Activated T-cell treated with anti-CD3 and anti-CD28 coated beads for 48 hours (primary cell): Measurements from ENCODE around the gene GAP43.
A peak's percentile ranks its signal among the peaks of the same experiment; 100 is the strongest.

Experiments used
- DNase-seq: peaks from one replicate; pipeline ENCODE4 v3.0.0-alpha.2; 2020; ENCODE audit warnings: low read depth

Gene GAP43

GRCh38 chr3:115662356-115662755 lies 39.0 kb downstream of the GAP43 start:
- no peak for DNase-seq

DNA sequence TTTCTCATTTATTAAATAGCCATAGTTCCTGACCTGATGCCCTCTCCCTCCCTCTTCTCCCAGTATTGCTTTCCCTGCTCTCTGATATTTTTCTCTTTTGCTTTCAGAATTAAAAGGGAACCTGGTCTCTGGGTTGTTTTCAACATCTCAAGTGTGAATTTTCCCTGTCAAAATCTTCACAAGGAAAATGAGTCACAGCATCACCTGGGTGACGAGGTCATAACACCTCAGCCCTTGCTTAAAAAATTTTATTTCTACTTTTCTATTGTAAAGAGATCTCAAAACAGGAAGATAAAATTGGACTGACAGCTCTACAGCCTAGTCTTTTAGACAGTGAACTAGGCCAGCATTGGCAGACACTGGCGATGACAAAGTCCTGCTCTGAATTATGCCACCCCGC lies 40.1 kb downstream of the GAP43 start:
- no peak for DNase-seq

GRCh38 chr3:115666081-115666480 lies 42.8 kb downstream of the GAP43 start:
- DNase-seq: no peak

DNA sequence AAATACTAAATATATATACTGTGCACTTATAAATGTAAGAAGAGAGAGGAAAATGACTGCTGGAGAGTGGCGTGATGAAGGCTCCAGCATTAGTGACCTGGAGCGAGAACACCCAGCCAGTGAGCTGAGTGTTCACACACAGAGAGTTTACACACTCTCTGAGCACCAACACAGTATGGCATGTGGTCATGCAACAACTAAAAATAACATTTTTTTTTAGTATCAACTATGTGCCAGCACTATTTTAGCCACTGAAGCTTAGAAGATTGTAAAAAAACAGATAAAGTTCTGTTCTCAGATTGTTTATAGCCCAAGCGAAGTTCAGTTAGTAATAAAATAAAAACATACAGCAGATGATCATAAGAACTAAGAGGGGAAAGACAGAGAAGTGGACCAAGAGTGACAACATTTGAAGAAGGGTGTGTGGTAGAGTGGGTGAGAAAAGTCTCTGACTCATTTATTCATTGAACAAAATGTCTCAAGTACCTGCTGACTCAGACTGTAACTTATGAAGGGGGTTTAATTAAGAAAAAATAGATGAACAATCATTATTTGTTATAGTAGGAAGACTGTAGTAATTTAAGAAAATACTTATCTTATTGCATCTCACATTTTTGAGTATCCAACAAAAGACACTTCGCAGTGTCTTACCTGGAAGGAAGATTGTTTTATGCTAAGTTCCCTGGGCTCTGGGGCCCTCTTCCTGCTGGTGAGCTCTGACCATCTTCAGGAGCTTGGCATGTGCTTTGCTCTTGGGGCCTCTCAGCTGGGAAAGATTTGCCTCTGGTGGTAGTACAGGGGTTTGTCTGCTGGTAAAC lies 43.8 kb downstream of the GAP43 start:
- DNase-seq: no peak

GRCh38 chr3:115667738-115668065 lies 44.4 kb downstream of the GAP43 start:
- no peak for DNase-seq

DNA sequence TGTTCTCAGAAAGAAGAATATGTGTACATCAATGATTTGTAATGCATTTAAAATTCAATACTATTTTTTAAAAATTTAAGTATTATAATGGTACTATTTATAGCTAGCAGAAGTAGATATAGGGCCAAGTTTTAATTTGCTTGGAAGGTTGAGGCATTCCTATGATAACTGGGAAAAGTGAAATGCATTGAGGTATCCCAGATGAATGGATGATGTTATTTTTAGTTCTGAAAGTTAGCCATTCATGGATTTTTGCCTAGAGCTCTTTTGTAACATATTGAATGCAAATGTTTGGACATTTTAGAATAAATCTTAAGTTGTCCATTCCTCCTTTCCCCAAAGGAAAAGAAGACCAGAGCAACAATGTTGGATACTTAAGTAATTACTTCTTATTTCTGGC lies 47.6 kb downstream of the GAP43 start:
- DNase-seq: no peak

- no peak for DNase-seq
These were observed 48.6 kb downstream of the GAP43 start for GRCh38 chr3:115671761-115672455.

DNA sequence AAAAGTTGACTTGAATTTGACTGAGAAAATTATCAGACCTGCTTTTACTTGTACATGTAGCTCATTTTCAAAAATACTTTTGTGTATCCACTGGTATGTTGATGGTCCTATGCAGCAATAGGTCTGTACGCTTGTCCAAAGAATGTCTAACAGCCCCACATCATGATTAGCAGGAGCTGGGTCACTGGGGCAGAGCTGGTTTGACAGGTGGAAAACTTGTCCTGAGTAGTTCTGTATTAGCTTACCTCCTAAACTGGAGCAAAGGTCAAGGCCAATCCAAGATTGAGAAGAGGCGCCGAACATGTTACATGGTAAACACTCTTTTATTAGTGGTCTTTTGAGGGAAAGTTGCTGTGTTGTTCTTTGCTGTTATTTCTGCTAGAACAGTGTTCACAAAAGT lies 50.6 kb downstream of the GAP43 start:
- DNase-seq: no peak

DNA sequence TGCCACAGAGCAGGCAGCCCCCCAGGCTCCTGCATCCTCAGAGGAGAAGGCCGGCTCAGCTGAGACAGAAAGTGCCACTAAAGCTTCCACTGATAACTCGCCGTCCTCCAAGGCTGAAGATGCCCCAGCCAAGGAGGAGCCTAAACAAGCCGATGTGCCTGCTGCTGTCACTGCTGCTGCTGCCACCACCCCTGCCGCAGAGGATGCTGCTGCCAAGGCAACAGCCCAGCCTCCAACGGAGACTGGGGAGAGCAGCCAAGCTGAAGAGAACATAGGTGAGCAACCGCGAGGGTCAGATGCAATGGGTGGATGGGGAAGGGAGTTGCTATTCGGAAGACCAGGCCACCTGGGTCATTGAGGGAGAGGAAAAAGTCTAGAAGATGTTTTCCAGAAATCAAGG lies 53.0 kb downstream of the GAP43 start:
- no peak for DNase-seq

- no peak for DNase-seq
These were observed 57.6 kb downstream of the GAP43 start for GRCh38 chr3:115680803-115681345.

DNA sequence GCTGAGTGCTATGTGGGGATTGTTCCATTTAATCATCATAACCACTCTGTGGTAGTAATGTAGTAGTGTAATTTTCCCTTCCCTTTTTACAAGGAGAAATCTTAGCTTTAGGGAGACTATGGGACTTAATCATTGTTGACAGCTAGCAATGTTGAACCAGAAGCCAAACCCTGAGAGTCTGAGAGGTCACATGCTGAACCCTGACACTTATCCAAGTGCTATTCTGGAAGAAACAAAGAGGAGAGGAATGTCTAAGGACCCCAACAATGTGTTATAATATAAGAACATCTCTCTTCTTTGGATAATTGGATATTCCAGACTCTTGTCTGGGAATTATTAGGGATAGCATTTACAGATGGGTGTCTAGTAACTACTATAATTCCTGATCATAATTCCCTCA lies 58.4 kb downstream of the GAP43 start:
- DNase-seq: no peak

- DNase-seq: no peak
These were observed 60.0 kb downstream of the GAP43 start for GRCh38 chr3:115683305-115683704.

DNA sequence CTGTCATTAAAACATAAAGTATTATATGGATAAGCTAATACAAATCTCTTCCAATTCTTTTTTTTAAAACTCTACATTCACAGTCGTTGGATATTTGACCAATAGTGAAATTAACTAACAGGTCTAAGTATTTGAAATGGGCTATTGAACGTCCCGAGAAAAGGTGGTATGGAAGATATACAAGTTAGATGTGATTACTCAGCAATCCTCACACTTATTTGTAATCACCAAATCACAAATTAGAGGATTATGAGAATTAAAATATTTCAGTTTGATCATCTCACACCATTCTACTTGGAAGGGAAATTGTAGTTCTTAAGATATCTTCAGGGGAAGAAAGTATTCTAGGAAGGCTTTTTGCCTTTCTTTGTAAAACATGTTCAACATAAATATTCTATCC lies 60.5 kb downstream of the GAP43 start:
- no peak for DNase-seq

- peak; percentile 4 for DNase-seq
These were observed 61.8 kb downstream of the GAP43 start for GRCh38 chr3:115685097-115685496.

GRCh38 chr3:115687721-115688120 lies 64.4 kb downstream of the GAP43 start:
- DNase-seq: no peak

DNA sequence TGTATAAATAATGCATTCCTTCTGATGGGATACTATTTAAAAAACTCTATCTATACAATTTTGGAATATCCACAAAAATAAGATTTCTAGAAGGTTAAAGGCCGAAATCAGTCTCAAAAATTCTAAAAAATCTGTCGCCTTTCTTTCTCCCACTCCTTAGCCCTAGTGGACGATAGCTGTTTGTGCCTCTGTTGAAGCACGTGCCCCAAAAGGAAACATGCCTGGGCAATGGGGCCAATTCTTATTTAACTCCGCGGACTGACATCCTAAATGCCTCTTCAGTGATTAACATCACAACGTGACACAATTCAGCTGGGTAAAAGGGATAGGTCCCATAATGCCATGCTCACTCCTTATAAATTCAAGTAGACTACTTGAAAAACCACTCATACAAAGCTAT lies 65.1 kb downstream of the GAP43 start:
- DNase-seq: no peak

GRCh38 chr3:115689928-115690327 lies 66.6 kb downstream of the GAP43 start:
- DNase-seq: no peak

GRCh38 chr3:115691964-115692363 lies 68.7 kb downstream of the GAP43 start:
- DNase-seq: no peak

DNA sequence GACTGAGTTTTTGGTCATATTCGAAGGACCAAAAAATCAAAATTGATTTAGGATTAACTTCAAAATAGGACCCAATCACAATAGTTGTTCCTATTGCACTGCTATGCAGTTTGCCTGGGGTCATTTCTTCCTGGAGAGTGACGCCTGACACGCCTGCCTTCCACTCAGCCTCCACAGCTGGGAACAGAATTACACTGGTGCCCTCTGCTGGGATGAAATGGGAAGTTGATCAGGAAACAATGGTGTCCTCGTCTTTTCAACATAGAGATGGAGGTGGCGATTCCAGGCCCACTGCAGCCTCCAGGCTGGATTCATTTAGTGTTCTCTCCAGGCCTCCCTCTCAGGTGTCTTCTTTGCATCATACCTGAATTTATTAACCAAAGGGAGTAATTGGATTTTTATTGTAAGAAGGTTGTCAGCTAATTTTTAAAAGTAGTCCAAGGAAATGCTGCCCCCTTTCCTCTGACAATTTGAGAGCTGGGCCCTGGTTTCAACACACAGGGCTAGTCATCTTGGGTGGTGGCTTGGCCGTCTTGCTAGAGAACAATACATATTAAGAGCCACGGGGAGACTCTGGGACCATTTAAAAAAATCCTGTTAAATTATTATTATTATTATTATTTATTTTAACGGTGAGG lies 69.7 kb downstream of the GAP43 start:
- peak; percentile 56 for DNase-seq

- no peak for DNase-seq
These were observed 70.6 kb downstream of the GAP43 start for GRCh38 chr3:115693868-115694267.

- no peak for DNase-seq
These were observed 71.8 kb downstream of the GAP43 start for GRCh38 chr3:115695090-115695489.

DNA sequence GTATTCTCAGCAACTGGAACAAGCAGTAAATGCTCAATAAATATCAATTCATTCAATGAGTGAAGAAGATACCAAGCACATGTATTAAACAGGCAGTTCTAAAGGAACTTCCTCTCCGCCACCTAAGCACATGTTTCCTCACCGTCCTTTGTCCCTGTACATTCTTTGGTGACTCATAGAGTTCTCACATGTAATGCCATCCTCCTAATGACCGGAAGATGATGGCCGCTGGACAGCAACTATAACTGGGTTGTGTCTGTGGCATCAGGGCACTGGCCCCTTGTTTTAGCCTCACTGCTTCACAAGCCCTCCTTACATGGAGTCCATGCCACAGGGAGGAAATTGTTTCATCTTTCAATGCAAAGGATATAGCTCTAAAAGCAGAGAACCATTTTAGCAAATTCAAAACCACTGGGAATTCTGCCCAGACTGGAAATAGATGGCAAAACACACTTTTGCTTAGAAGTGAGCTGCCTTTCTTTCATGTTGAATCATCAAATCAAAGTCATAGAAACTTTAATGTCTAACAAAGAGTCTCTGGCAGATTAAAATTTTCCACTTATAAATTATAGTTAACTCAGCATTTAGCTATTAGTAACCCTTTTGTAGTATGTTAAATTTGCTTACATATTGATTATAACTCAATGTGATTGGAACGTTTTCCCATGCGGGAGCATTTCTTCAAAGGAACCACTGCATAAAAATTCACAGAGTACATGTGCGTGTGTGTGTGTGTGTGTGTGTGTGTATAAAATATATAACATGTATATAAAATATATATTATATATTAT lies 74.1 kb downstream of the GAP43 start:
- DNase-seq: no peak
